SKM-1 (cell line): Measurements from ENCODE around the gene OGFOD3.
"Not testable (repeated sequence)": the region's sequence is repeated elsewhere in the genome, so short reads cannot be mapped to it uniquely, and the experiment has no call there.

Source experiments
- DNase-seq: peaks from one replicate; lab custom pipeline; 2025; ENCODE audit not compliant: unreplicated experiment; lab: John Stamatoyannopoulos, UW

Gene OGFOD3, protein sequence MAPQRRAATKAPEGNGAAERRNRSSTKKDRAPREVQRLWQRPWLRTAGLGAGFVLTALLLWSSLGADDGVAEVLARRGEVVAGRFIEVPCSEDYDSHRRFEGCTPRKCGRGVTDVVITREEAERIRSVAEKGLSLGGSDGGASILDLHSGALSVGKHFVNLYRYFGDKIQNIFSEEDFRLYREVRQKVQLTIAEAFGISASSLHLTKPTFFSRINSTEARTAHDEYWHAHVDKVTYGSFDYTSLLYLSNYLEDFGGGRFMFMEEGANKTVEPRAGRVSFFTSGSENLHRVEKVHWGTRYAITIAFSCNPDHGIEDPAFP

DNA sequence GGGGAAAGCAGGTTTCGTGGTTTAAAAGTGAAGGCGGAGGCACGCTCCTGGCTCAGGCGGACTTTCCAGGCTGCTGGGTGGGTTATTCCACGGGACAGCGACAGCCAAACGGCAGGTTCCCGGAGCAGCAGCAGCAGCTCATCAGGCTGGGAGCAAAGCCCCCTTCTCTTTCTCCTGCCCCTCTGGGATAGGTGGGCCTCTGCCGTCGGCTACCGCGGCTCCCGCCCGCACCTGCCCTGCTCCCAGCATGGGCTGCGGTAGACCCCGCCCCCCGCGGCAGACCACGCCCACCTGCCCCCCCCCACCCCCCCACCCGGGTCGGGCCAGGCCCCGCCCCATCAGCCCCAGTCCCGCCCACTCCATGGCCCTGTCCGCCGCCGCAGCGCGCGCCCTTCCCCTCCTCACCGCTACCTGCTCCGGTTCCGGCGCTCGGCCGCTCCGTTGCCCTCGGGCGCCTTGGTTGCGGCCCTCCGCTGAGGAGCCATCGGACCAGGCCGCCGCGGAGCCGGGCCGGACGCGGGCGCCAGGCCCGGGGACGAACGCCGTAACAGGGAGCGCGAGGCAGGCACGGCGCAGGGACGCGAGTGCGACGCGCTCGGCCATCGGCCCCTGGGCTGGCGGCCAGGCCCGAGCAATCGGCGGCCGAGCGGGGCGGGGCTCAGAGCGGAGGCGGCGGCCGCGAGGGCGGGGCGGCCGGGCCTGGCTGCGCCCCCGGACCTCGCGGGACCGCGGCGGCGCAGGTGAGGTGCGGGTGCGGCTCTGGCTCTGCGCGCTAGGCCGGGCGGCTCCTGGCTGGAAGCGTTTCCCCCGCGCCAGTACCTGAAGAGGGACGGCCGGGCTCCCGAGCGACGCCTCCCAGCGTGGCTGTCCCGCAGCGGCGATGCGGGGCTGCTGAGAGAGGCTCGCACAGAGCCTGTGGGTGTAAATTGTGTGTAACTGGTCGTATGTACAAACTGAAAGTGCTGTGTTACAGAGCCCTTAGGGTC, at the start of gene OGFOD3, which contains the start of gene HEXD:
OGFOD3 (minus strand) TSS at position 586 of the 986 bp plus-strand sequence; CDS start at position 485, 101 bp downstream.
HEXD (plus strand) TSS at position 347 of the 986 bp plus-strand sequence. CDS start 1,453 bp downstream, outside the sequence.
- DNase-seq, result peak; percentile 77

DNA sequence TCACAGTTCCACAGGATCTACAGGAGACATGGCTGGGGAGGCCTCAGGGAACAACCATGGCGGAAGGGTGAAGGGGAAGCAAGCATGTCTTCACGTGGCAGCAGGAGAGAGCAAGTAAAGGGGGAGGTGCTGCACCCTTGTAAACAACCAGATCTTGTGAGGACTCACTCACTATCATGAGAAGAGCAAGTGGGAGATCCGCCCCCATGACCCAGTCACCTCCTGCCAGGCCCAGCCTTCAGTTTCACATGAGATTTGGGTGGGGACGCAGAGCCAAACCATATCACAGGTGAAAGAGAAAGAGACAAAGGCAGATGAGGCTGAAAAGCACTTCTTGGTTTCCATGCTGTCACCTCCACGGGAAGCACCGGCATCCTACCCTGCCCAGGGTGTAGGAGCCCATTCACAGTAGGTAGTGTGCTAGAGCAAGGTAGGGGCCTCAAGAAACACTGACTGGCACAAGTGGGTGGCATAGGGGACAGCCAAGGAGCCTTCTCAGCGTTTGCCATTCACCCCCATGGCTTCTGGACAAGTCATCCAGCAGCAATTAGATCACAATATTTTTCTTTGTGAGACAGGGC, 46.7 kb upstream of the OGFOD3 start:
- DNase-seq, result no peak

DNA sequence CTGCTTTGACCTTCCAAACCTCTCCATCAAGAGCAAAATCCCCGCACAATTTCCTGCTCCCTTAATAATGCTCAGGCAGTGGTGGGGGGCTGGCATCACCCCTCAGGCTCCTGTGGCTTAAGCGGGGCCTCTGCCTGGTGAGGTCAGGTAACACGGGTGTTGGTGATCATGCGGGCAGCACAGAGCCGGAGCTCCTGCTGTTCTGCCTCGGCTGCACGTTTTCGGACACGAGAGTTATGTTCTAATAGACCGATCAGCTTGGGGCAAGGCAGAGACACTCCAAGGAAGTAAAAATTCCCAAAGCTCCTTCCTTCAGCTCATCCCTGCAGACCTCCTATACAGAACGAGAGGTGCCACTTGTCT, 46.2 kb upstream of the OGFOD3 start:
- DNase-seq, result no peak

DNA sequence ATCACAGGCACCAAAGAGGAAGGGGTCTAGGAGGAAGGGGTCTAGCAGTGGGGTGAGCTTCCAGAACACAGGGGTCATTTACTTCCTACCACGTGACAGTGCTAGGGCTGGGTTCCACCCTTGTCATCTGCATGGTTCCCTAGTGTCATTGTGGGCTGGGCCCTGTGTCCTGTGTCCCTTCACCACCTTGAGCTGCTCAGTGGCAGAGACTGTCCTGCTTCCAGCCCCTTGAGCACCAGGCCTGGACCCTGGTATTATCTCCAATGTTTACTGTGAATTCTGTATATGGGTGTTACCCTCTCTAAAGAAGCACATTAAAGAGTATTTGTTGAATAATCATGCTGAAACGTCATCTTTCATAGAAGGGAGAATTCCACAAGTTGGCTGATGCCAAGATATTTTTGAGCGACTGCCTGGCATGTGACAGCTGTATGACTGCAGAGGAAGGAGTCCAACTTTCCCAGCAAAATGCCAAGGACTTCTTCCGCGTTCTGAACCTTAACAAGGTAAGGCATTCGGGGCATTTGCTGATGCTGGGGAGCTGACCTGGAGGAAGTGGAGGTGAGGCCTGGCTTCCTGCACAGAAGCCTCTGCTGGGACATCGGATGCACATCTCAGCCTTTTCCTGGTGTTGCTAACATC, 45.7 kb upstream of the OGFOD3 start:
- DNase-seq, result no peak

DNA sequence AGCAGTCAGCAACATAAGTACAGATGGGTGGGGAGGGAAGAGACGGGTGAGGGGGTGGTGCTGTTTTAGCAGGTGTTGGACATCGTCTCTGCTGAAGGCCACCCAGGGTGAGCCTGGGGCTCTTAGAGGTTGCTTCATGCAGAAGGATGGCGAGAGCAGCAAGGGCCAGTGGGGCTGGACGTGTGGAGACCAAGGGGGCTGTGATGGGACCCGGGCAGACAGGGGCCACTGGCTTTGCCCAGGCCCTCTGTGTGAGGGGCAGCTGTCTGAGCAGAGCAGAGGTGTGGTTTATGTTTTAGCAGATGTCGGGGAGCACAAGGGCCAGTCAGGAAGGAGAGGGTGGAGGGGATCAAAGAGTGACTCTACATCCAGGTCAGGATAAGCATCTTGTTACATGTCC, 45.0 kb upstream of the OGFOD3 start:
- DNase-seq, result no peak

DNA sequence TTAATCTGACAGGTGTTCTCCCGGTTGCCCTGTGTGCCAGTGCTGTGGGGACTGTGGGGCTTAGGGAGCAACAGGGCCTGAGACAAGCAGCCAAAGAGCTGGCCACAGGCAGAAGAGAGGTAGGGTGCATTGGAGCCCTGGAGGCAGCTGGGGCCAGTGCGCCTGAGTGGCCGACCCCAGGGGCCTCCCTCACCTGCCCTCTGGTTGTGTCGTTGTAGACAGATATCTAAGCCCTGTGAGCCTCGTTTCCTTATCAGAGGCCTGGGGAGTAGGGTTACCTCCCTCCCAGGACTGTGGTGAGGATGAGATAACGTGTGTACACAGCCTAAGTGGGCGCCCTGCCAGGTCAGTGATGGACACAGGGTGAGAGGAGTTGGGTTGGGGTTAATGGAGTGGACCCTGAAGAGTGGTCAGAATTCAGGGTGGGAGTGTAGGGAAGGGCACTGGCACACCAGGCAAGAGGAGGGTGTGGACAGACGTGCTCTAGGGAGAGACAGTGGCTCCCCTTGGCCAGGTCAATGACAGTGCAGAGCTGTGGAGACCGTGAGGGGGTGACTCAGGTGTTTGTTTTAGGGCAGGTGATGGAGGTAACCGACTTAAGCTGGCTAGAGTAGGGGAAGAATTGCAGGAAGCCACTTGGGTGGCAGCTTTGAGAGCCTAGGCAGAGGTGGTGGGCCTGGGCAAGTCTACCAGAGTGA, 43.6 kb upstream of the OGFOD3 start:
- no peak for DNase-seq

DNA sequence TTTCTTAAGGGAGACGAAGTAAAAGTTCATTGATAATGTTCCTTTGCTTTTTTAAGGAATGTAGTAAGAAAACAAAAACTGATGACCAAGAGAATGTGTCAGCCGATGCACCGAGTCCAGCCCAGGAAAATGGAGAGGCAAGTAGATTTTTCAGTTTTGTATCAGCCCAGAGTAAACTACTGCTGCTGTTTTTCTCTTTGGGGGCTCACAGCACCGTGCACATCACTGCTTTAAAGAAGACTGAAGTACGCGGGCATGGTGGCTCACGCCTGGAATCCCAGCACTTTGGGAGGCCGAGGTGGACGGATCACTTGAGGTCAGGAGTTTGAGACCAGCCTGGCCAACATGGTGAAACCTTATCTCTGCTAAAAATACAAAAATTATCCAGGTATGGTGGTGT, 41.5 kb upstream of the OGFOD3 start:
- not testable (repeated sequence) for DNase-seq

DNA sequence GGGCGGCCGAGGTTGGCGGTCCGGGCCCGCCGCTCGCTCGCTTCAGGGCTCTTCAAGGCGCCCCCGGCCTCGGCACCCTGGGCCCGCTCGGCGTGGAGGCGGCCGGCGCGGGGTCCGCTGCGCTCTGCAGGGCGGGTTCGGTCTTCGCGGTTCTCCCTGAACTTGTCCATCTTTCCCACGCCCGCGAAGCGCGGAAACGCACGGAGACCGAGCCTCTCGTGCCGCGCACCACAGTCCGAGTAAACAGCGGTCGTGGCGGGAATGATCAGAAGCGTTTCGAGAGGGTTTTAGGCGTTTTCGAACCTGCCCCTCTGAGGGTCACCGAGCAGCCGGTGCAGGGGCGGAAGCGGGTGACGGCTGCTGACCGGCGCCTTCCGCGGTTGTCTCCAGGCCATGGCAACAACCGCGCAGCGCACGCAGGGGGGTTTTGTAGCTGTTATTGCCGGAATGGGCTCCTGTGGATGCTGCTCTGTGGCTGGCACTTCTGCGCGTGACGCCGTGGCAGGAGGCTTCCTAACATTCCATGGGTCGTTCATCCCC, 40.6 kb upstream of the OGFOD3 start:
- DNase-seq, result no peak

DNA sequence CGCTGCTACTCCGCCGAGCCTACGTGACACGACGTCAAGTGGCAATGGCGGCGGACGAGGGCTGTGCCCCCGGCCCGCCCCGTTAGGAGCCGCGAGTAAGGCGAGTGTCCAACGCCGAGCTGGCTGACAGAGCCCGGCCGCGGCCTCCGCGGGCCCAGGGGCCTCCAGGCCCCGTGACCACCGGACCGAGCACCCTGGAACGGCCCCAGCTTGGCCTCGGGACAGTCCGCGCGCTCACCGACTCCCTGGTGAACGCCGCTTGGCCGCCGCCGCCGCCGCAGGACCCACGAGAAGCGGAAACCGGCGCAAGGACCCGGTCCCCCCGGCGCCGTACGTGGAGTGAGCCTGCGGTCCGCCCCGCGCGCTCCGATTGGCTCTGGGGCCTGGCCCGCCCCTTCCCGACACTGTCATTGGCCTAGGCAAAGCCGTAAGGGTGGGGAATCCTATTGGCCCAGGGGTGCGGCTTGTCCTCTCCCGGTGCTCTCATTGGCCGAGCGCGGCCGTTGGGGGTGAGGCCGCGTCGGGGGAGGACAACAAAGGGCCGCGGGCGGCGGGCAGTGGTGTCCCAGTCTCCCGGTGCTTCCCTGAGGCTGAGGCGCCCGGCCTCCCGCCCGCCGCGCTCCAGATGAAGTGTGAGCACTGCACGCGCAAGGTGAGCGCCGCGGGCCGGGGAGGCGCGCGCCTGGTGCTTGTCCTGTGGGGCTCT, 39.9 kb upstream of the OGFOD3 start, which contains the start of gene NARF:
NARF (plus strand) TSS at position 563 of the 706 bp plus-strand sequence; CDS start at position 626, 63 bp downstream.
- peak; percentile 96 for DNase-seq

DNA sequence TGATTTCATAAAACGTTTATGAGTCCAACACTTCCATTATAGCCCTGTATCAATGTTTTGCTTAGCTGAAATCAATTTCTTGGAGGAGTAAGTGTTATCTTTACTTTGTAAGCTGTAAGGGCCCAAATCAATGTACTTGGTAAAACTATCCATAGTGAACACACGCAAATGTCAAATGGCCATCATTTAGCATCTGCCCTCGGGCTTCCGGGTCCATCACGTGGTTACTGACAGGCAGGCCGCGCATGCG, 39.5 kb upstream of the OGFOD3 start:
- DNase-seq, result peak; percentile 88

DNA sequence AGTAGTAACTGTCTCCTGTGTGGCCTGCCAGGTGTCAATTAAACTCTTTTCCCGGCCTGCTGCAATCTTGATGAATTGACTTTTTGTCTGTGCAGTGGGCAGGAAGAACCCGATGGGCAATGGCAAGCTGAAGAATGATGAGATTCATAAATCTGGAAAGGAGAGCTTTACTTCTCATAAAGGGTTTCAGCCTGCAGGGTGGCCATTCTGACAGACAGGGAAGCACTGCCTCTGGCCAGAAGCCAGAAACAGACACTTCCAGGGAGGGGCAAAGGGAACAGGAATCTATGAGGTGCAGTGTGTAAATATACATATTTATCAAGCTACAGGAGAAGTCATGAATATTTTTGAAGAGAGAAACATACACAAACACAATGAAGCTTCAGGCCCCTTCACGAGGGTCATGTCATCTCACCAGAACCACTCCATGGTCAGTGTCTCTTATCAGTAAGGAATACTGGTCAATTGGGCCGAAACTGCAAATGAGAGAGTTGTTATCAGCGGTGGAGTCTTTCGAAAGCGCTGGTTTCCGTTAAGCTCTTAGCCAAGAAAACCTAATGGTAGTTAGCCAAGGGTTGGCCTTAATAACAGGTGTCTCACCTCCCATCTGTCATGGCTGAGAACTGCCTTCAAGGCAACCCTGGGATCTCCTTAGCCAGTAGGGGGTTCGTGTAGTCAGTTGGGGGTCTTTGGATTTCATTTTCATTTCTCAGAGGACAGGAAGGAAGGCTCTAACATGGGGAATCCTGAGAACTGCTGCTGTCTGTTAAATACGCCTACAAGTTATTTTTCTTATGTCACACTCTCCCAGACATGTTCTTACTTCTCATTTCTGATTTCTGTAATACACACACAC, 38.9 kb upstream of the OGFOD3 start:
- DNase-seq, result no peak

DNA sequence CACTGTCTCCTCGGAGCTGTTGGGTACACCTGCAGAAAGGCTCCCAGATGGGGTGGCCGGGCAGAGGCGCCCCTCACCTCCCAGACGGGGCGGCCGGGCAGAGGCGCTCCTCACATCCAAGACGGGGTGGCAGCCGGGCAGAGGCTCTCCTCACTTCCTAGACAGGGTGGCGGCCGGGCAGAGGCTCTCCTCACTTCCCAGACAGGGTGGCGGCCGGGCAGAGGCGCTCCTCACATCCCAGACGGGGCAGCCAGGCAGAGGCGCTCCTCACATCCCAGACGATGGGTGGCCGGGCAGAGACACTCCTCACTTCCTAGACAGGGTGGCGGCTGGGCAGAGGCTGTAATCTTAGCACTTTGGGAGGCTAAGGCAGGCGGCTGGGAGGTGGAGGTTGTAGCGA, 35.3 kb upstream of the OGFOD3 start:
- not testable (repeated sequence) for DNase-seq

DNA sequence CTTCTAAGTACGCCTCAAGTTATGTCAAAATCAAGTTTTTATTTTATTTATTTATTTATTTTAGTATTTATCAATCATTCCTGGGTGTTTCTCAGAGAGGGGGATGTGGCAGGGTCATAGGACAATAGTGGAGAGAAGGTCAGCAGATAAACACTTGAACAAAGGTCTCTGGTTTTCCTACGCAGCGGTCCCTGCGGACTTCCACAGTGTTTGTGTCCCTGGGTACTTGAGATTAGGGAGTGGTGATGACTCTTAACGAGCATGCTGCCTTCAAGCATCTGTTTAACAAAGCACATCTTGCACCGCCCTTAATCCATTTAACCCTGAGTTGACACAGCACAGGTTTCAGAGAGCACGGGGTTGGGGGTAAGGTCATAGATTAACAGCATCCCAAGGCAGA, 34.8 kb upstream of the OGFOD3 start:
- DNase-seq, result not testable (repeated sequence)

DNA sequence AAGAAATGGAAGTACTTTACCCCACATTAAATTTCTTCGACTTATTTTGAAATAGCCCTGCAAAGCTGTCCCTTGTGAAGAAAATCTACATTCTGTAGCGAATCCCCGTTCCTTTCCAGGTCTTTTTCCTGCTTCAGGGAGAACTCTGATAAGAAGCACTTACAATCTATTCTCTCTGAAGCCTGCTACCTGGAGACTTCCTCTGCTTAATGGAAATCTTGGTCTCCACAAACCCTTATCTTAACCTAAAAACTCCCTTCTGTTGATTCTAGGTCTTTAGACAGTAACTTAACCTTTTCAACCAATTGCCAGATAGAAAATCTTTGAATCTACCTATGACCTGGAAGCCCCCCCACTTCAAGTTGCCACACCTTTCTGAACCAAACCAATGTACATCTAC, 33.8 kb upstream of the OGFOD3 start:
- no peak for DNase-seq

DNA sequence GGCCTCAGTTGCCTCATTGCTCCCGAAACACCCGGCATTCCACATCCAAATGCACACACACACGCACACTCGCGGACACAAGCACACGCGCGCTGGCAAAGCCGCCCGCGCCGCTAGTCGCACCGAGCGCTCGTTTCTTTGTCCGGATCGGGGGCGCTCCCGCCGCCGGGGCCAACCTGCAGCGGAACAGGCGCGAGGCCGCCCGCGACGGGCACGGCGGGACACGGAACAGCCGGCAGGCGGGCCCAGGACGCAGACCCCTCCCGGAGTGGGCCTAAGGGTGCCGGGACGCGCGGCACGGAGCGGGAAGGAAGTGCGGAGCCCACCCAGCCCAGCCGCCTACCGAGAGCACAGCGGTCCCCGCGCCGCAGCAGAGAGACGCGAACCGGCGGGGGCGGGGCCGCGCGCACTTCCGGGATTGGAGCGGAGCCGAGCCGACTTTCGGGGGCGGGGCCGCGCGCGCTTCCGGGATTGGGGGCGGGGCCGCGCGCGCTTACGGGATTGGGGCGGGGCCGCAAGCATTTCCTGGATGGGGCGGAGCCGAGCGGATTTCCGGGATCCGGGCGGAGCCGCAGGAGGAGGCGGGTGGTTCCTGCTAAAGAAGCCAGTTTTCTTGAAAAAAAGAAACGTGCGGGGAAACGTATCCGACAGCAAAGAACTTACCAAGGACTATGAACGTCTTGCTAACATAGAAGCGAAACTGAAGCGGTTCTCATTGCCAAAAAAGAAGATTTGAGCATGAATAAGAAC, 32.1 kb upstream of the OGFOD3 start, which contains the start of gene CYBC1:
CYBC1 (minus strand) TSS at position 396 of the 750 bp plus-strand sequence. CDS start 1,498 bp downstream, outside the sequence.
- peak; percentile 87 for DNase-seq

DNA sequence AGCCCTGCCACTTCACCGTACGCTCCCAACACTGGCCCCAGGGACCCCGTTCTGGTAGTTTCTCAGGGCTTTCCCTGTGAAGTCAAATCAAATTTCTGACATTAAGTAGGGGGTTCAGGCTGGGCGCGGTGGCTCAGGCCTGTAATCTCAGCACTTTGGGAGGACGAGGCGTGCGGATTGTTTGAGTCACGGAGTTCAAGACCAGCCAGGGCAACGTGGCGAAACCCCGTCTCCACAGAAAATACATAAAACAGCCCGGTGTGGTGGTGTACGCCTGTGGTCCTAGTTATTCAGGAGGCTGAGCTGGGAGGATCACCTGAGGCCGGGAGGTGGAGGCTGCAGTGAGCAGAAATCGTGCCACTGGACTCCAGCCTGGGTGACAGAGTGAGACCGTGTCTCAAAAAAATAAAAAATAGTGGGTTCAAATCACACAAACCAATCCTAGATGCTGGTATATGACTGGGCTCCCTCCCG, 31.5 kb upstream of the OGFOD3 start:
- DNase-seq, result no peak

DNA sequence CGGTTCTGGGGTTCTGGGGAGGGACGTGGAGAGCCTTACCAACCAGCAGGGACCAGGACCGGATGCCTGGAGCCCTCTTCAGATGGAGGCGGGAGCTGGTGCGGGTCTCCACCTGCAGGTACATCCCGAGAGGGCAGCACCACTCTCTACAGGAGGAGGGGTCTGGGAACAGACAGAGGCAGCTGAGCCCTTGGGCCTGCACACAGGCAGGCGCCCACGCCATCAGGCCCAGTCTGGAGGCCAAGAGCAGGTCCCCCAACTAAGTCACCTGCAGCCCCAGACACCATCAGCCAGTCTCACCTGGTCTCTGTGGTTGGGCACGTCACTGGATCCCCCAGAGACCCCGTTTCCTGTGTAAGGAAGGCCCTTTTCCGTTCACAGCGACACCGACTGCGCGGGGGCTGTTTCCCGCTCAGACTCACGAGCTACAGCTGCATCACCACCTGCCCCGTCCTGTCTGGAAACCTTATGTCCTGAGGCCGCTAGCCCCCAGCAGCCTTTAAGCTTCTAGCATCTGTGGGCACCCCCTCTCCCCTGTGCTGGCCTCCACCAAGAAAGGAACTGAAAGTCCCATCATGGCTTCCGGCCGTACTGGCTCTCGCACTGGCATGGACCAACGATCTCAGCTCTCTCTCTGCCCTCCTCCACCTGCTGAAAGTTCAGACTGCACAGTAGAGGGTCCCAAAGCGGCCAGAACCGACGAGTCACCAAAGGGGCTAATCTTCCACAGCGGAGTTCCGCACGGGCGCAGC, 30.9 kb upstream of the OGFOD3 start:
- DNase-seq, result no peak
